ENCODE results near the gene FAM222A.

FAM222A gene

GRCh38 chr12:109808876-109809646, 95.4 kb downstream of the FAM222A start:
- DNase-seq, result no peak

GRCh38 chr12:109810954-109811623, 97.5 kb downstream of the FAM222A start:
- no peak for DNase-seq

GRCh38 chr12:109811624-109811995, 98.0 kb downstream of the FAM222A start:
- no peak for DNase-seq

GRCh38 chr12:109813810-109814416, 100.3 kb downstream of the FAM222A start:
- no peak for DNase-seq

- no peak for DNase-seq
These were observed 101.0 kb downstream of the FAM222A start for GRCh38 chr12:109814600-109815150.

GRCh38 chr12:109815225-109815624, 101.6 kb downstream of the FAM222A start:
- DNase-seq, result no peak

GRCh38 chr12:109815757-109816617, 102.4 kb downstream of the FAM222A start:
- DNase-seq, result no peak

- DNase-seq, result no peak
These were observed 103.2 kb downstream of the FAM222A start for GRCh38 chr12:109816870-109817269.

GRCh38 chr12:109817627-109818231, 104.1 kb downstream of the FAM222A start:
- DNase-seq, result no peak

- DNase-seq, result no peak
These were observed 104.6 kb downstream of the FAM222A start for GRCh38 chr12:109818253-109818652.

- no peak for DNase-seq
These were observed 105.4 kb downstream of the FAM222A start for GRCh38 chr12:109818905-109819500.
